Stimulated activated CD4-positive, alpha-beta T cell treated with anti-CD3 and anti-CD28 coated beads, TNF-alpha, amount 100 ng/mL, for 24 hours (primary cell): ENCODE measurements around the gene GRPEL1.

Source experiments
- DNase-seq, 3 experiments: peaks; one replicate each; pipeline ENCODE4 v3.0.0-alpha.2; 2020; ENCODE audit warnings: low read depth in 3 of 3

GRPEL1 gene

DNA sequence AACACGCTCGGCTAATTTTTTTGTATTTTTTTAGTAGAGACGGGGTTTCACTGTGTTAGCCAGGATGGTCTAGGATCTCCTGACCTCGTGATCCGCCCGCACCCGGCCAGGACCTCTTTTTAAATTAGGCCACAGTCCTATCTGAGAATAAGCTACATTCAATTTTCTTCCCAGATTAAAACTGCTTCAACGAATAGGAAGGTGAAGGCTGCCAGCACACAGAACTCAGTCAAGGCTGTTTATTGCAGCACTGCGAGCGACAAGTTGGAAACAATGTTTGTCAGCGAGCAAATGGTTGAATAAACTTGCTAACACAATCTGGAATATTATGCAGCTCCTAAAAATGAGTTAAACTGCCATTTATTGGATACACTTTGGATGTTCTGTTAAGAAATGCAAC, 1.9 kb downstream of the GRPEL1 start:
- DNase-seq, result no peak

- DNase-seq, result no peak
These were observed 4.5 kb downstream of the GRPEL1 start for GRCh38 chr4:7063362-7063761.

GRCh38 chr4:7062816-7063215, 5.0 kb downstream of the GRPEL1 start:
- DNase-seq, result no peak

- DNase-seq, result no peak
These were observed 6.0 kb downstream of the GRPEL1 start for GRCh38 chr4:7061815-7062214.

GRCh38 chr4:7060346-7061150, 7.3 kb downstream of the GRPEL1 start:
- no peak for DNase-seq

DNA sequence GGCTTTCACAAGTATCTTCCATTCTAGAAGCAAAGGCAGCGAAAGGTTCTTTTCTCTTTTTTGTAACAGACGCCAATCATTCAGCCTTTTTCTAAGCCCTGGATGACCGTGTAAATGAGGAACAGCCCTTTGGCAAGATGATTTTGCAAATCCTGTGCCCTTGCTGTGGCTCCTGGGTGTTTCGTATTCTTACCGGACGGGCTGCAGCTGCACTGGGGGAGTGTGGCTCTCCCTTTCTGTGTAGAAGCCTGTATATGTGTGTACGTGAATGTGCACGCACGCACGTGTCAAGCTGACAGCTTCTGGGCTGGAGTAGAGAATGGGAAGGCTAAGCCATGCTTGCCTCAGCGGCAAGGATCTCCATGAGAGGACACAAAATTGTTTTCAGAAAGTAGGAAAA, 8.2 kb downstream of the GRPEL1 start:
- no peak for DNase-seq

DNA sequence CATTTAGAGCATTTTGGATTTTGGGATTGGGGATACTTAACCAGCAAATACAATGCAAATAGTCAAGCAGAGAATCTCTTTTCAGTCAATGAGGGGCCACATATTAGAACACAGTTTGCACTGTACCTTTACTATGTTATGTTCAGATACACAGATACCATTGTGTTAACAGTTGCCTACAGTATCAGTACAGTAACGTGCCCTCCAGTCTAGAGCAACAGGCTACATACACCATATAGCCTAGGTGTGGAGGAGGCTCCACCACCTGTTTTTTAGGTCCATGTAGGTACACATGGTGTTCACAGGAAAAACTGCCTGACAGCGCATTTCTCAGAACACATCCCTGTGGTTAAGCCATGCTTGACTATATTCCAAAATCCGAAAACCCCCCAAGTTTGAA, 9.1 kb downstream of the GRPEL1 start:
- DNase-seq, result no peak

- no peak for DNase-seq
These were observed 11.9 kb downstream of the GRPEL1 start for GRCh38 chr4:7055990-7056325.

DNA sequence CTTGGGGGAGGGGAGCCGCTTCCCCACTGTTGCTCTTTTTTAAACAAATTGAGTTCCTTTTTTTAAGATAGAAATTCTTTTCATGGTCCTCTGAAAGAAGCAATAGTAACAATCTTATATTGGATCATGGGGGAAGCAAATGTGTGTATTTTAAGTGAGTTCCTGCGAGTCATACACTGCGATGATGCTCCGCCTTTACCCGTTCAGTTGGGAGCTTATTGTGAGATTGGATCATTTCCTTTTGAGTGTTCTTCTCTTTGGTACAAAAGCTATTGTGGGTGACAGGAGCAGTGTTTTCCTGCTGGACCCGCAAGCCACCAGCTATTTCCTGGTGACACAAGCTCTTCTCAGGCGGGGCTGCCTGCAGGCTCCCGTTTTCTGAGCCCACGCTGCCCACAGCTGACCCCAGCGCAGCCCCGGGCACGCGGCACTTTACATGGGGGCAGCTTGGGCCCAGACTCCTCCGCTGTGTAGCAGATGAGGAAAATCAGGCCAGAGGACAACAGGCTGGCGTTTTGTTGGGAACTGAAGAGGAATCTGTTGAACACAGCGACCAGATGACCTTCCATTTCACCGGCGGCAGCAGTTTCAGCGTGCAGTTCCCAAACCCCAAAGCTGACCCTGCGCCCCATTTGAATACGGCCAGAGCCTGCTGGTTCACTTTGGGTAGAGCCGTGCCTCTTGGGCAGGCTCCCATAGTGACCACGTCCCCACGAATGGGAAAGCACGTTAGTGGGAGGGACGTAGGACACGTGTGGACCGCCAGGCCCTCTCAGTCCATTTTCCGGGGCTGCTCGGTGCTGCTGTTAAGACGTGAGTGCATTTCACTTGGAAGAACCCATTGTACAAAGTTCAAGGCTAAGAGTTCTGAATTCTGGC, 12.5 kb downstream of the GRPEL1 start:
- DNase-seq, result no peak

- no peak for DNase-seq
These were observed 13.6 kb downstream of the GRPEL1 start for GRCh38 chr4:7054106-7054880.

DNA sequence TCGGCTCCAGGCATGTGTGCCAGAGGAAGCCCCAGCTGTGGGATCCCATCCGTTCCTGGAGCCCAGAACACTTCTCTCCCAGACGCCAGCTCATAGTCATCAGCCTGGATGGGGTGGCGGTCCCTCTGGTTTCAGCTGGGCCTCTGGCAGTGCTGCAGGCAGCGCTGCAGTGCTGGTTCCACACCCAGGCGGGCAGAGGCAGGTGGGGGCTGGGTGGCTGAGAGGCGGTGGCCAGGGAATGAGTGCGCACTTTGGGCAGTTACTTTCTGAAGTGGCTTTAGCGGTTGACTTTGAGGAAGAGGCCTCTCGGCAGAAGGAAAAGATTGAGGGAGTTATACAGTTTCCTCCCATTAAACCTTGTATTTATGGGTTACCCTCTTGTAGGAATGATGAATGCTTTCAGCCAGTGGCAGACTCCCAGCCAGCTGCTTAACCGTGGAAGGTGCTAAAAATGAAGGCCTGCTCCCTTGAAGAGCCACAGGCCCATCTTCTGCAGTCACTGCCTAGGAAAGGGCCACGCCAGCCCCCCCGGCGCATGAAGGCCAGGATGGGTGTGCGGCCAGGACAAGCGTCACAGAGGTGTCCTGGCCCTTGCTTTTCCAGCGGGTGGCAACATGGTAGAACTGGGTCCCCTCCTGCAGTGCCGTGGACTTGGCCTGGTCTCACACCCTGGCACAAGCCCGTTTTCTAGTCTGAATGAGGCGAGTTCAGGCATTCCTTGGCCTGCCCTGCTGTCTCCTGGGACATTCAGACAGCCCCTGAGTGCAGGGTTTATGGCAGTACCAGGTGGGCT, 14.7 kb downstream of the GRPEL1 start:
- no peak for DNase-seq

GRCh38 chr4:7052313-7052712, 15.6 kb downstream of the GRPEL1 start:
- no peak for DNase-seq

DNA sequence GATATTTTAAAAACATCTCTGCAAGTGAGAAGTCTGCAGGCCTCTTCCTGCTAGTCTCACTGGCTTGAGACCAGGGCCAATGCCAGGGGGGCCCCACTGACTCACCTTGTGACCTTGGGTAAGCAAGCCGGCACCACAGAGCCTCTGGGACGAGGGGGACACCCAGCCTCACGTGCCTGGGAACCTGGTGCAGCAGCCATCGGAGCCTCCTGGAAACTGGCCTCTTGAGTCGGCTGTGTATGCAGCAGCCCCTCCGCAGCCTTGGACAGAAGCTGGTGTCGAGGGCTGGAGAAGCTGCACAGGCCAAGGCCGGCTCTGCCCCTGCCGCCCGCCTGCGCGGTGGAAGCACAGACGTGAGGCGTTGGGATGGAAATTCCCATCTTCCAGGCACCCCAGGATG, 16.0 kb downstream of the GRPEL1 start:
- no peak for DNase-seq

GRCh38 chr4:7051144-7051495, 16.7 kb downstream of the GRPEL1 start:
- no peak for DNase-seq

GRCh38 chr4:7050481-7051143, 17.3 kb downstream of the GRPEL1 start:
- no peak for DNase-seq

- DNase-seq, result no peak
These were observed 18.1 kb downstream of the GRPEL1 start for GRCh38 chr4:7049739-7050138.

DNA sequence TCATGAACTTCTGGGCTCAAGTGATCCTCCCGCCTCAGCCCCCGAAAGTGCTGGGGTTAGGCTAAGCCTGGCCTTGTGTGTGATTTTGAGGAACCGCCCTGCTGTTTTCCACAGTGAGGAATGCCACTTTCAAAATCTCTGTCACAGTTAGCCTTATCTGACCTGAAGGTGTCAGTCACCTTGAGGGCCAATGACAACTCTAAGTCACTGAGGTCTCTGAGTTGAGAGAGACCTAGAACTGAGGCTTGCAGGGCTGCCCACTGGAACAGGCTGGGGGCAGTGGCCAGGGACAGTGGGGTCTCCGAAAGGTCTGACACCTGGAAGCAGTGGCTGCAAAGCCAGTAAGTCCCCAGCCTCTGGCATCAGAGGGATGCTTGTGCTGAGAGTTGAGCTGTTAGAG, 18.6 kb downstream of the GRPEL1 start:
- DNase-seq, result no peak

GRCh38 chr4:7048642-7049041, 19.2 kb downstream of the GRPEL1 start:
- DNase-seq, result no peak

DNA sequence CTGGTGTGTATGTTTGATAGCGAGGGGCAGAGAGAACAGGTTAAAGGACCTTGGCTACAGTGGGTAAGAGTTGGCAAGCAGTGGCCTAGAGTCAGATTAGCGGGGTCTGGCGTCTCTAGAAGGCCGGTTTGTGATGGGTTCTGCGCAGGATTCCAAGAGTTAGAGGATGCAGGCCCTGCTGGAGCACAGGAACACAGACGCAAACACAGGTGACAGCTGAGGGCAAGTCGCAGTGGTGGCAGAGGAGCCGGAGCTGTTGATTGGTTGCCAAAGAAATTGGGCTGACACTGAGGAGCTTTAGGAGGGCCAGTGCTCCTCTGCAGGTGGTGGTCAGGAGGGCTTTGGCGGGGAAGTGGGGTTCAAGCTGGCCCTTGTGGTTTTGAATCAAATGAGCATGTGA, 20.9 kb downstream of the GRPEL1 start:
- DNase-seq, result no peak

DNA sequence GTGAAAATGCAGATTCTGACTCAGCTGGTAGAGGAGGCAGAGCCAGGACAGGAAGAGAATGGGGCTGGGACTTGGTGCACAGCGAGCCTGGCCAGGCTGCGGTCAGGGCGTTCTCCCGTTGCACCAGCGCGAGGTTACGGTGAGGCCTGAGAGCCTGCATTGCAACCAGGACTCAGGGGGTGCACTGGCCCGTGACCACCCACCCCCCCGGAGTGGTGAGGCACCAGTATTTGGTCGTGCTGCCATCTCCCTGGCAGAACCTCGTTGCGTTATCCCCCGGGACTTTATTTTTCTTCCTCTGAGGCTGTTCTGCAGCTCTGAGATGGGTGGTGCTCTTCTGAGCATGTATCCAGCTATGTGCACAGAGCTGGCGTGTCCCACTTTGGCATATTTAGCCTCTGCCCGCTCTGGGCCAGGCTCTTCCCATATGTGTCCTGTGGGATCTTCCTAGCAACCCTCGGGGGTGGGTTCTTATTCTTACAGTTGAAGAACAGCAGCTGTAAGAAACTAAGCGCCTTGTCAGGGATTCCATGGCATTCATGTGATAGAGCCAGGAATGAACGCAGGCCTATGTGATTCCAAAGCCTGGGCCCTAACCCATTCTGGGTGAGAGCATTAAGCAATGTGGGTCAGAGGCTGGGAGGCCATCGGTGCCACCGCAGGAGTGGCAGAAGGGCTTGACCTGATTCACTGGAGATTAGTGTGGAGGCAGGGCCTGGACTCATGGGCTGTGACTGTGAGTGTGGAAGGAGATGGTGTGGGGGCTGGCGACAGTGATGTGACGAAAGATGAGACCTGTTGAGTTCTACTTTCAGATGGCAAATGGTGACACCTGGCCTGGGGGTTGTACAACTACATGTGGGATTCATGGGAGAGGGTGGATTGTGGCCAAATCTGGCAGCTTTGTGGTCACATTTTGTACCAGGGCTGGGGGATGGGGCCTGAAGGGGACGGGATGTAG, 21.6 kb downstream of the GRPEL1 start:
- no peak for DNase-seq
